Activated CD8-positive, alpha-beta memory T cell treated with anti-CD3 and anti-CD28 coated beads, Interleukin-2, amount 50 U/mL, for 1 hour (primary cell): ENCODE data around the gene KIF21A.
"Not testable (repeated sequence)": the region's sequence is repeated elsewhere in the genome, so short reads cannot be mapped to it uniquely, and the experiment has no call there.

ENCODE experiments used
- DNase-seq: peaks from one replicate; pipeline ENCODE4 v3.0.0-alpha.2; 2020; ENCODE audit errors: extremely low read depth

KIF21A gene

GRCh38 chr12:39343665-39344064, 99.3 kb downstream of the KIF21A start:
- no peak for DNase-seq

GRCh38 chr12:39341761-39342160, 101.2 kb downstream of the KIF21A start:
- DNase-seq: no peak

GRCh38 chr12:39341179-39341578, 101.7 kb downstream of the KIF21A start:
- no peak for DNase-seq

GRCh38 chr12:39332661-39333175, 110.2 kb downstream of the KIF21A start:
- no peak for DNase-seq

GRCh38 chr12:39331539-39332261, 111.2 kb downstream of the KIF21A start:
- DNase-seq: no peak

GRCh38 chr12:39329876-39330275, 113.0 kb downstream of the KIF21A start:
- no peak for DNase-seq

GRCh38 chr12:39329018-39329417, 113.9 kb downstream of the KIF21A start:
- DNase-seq: no peak

GRCh38 chr12:39327965-39328364, 115.0 kb downstream of the KIF21A start:
- no peak for DNase-seq

GRCh38 chr12:39327510-39327909, 115.4 kb downstream of the KIF21A start:
- DNase-seq: no peak

- no peak for DNase-seq
Measured at GRCh38 chr12:39319180-39319579, 123.7 kb downstream of the KIF21A start.

GRCh38 chr12:39314547-39314946, 128.4 kb downstream of the KIF21A start:
- DNase-seq: no peak

- DNase-seq: no peak
Measured at GRCh38 chr12:39309516-39309915, 133.4 kb downstream of the KIF21A start.

GRCh38 chr12:39301422-39301821, 141.5 kb downstream of the KIF21A start:
- no peak for DNase-seq

- DNase-seq: no peak
Measured at GRCh38 chr12:39300799-39301198, 142.1 kb downstream of the KIF21A start.

GRCh38 chr12:39297891-39298290, 145.0 kb downstream of the KIF21A start:
- DNase-seq: no peak

GRCh38 chr12:39296496-39296895, 146.4 kb downstream of the KIF21A start:
- no peak for DNase-seq

- DNase-seq: not testable (repeated sequence)
Measured at GRCh38 chr12:39295593-39295992, 147.3 kb downstream of the KIF21A start.

GRCh38 chr12:39294715-39295114, 148.2 kb downstream of the KIF21A start:
- DNase-seq: no peak

- DNase-seq: no peak
Measured at GRCh38 chr12:39292125-39292630, 150.7 kb downstream of the KIF21A start.

- DNase-seq: no peak
Measured at GRCh38 chr12:39287817-39288216, 155.1 kb downstream of the KIF21A start.

GRCh38 chr12:39287409-39287808, 155.5 kb downstream of the KIF21A start:
- DNase-seq: no peak

- no peak for DNase-seq
Measured at GRCh38 chr12:39278426-39278825, 164.5 kb downstream of the KIF21A start.

GRCh38 chr12:39277416-39277815, 165.5 kb downstream of the KIF21A start:
- no peak for DNase-seq

- no peak for DNase-seq
Measured at GRCh38 chr12:39275846-39276245, 167.1 kb downstream of the KIF21A start.
